Natural killer cell (primary cell): ENCODE results near the gene OLIG3. TPM values are rescaled to one million over a fixed set of nuclear protein-coding genes. Genes with fewer than 3 reads are reported as not detected.

Source experiments
- ATAC-seq, 3 donors: fragments of 150-1000 bp in 2 of 3; fragments of 200-7000 bp in 1 of 3; cut with Tn5 transposase; 1 replicate in 1 of 3; 2 replicates in 2 of 3; pipeline ENCODE4 v1.10.0; 2021; ENCODE audit warnings: mild to moderate bottlenecking in 2 of 3, moderate library complexity in 2 of 3
- DNase-seq, 2 donors: peaks; one replicate each; pipeline versions ENCODE4 v3.0.0 to v3.0.0-alpha.2; 2013 to 2021; ENCODE audit warnings: mixed read lengths in 1 of 2
- H3K27ac ChIP-seq: one replicate; pipeline ENCODE4 v1.5.1; 2013; ENCODE audit warnings: mild to moderate bottlenecking, low read length
- H3K27me3 ChIP-seq: one replicate; pipeline ENCODE4 v1.6.1; 2013; ENCODE audit warnings: low read length; ENCODE audit not compliant: control insufficient read depth, insufficient read depth
- H3K36me3 ChIP-seq: one replicate; pipeline ENCODE4 v1.6.1; 2013; ENCODE audit warnings: low read length; ENCODE audit not compliant: control insufficient read depth, insufficient read depth
- H3K4me1 ChIP-seq: one replicate; pipeline ENCODE4 v1.6.1; 2013; ENCODE audit warnings: low read length; ENCODE audit not compliant: control insufficient read depth, insufficient read depth
- H3K4me3 ChIP-seq: one replicate; pipeline ENCODE4 v1.5.1; 2013; ENCODE audit warnings: low read length
- H3K9me3 ChIP-seq: one replicate; pipeline ENCODE4 v1.6.1; 2013; ENCODE audit warnings: low read length; ENCODE audit not compliant: control insufficient read depth, insufficient read depth
- H3K27ac Mint-ChIP-seq, 2 donors: one replicate each; pipeline ENCODE4 v1.8.0; 2022; ENCODE audit warnings: mild to moderate bottlenecking in 2 of 2, mixed read lengths in 2 of 2, moderate library complexity in 1 of 2
- H3K27me3 Mint-ChIP-seq, 2 donors: one replicate each; pipeline ENCODE4 v1.8.0; 2022; ENCODE audit warnings: low read depth in 2 of 2, mixed read lengths in 2 of 2
- H3K36me3 Mint-ChIP-seq: one replicate; pipeline ENCODE4 v1.8.0; 2022; ENCODE audit warnings: mixed read lengths
- H3K4me1 Mint-ChIP-seq, 2 donors: one replicate each; pipeline ENCODE4 v1.8.0; 2022; ENCODE audit warnings: mixed read lengths in 2 of 2
- H3K4me3 Mint-ChIP-seq: one replicate; pipeline ENCODE4 v1.8.0; 2022; ENCODE audit warnings: mild to moderate bottlenecking, moderate library complexity, mixed read lengths
- H3K9me3 Mint-ChIP-seq, 2 donors: one replicate each; pipeline ENCODE4 v1.8.0; 2022; ENCODE audit warnings: mixed read lengths in 2 of 2
- WGBS: methylation state at CpG from one replicate; pipeline ENCODE4 v1.1.7; 2013; ENCODE audit warnings: missing lambda C conversion rate; ENCODE audit not compliant: insufficient coverage; 5-methylcytosine and 5-hydroxymethylcytosine counted together
- intact Hi-C: fragments of 100-400 bp; cut with micrococcal nuclease; formaldehyde crosslinking; loops from one replicate; pipeline ENCODE4 v1.14.2; 2022
- total RNA-seq, 4 donors: library from RNA; stranded (reverse); fragments of 120-200 nt in 1 of 4; gene quantifications; one replicate each; pipeline versions ENCODE4 v1.2.3 to v1.2.4, GENCODE V29; 2013 to 2022
- TF ChIP-seq, protein P1 (sequence below): fragments of 200-600 bp; IDR thresholded peaks from one replicate; pipeline ENCODE4 v1.8.0; 2022; ENCODE audit warnings: antibody characterized with exemption

Gene OLIG3
- total RNA-seq, 3 donors from 2014 or later (not counting 1 experiment from before 2014, with no cell fraction given), result not detected

DNA sequence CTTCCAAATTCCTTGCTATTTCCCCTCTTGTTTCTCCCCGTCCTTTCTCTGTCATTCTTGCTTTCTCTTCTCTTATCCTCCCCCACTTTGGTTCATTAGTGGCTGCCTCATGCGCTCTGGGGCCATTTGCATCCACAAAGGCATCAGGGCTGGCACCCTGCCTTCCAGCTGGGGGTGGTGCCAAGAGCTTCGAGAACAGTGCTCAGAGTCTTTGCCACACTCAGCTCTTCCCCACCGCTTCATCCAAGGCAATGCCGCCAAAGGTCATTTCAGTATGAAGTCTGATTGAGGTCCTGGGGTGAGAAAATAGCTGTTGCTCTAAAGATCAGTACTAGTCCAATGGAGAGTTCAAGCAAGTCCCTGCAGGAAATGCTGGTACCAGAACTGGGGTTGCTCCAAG is 22.7 kb downstream of the OLIG3 start:
- H3K4me1 Mint-ChIP-seq, result no peaks in the 10 kb centered on the region
- no peak overlapping the region for H3K27ac Mint-ChIP-seq

DNA sequence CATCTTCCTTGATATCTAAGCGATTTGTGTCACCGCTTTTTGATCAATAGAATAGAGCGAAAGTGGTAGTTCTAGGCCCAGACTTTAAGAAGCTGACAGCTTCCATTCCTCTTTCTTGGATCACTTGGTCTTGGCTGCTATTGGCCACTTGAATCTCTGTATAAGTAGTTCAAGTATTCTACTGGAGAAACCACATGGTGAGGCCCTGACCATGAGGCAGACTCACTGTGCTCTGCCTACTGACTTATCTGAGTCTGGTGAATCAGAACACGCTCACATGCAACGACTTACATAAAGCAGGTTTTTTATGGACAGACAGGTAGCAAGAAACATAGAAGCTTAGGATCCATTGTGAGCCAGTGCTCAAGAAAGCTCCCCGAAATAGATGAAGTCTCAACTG is 27.0 kb downstream of the OLIG3 start:
- ATAC-seq (no peak), DNase-seq (no peak)
- Histone ChIP-seq H3K4me1 (no peaks in the 10 kb centered on the region), H3K4me3 (no peak overlapping the region), H3K27ac (no peak overlapping the region), H3K36me3 (no peaks in the 10 kb centered on the region), H3K27me3 (peaks cover 2% of the 10 kb centered on the region), H3K9me3 (no peaks in the 10 kb centered on the region)
- H3K27ac Mint-ChIP-seq, result no peak overlapping the region
- H3K4me3 Mint-ChIP-seq, result no peak overlapping the region
- TF ChIP-seq, protein P1, sequence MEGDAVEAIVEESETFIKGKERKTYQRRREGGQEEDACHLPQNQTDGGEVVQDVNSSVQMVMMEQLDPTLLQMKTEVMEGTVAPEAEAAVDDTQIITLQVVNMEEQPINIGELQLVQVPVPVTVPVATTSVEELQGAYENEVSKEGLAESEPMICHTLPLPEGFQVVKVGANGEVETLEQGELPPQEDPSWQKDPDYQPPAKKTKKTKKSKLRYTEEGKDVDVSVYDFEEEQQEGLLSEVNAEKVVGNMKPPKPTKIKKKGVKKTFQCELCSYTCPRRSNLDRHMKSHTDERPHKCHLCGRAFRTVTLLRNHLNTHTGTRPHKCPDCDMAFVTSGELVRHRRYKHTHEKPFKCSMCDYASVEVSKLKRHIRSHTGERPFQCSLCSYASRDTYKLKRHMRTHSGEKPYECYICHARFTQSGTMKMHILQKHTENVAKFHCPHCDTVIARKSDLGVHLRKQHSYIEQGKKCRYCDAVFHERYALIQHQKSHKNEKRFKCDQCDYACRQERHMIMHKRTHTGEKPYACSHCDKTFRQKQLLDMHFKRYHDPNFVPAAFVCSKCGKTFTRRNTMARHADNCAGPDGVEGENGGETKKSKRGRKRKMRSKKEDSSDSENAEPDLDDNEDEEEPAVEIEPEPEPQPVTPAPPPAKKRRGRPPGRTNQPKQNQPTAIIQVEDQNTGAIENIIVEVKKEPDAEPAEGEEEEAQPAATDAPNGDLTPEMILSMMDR, result no peak
- peaks cover 0 to 7% of the 10 kb centered on the region in 2 donors for H3K4me1 Mint-ChIP-seq
- intact Hi-C loops, result no loop called here
- WGBS, result 94% methylated on average over 6 of the region's 6 CpGs
- no peaks in the 10 kb centered on the region for H3K36me3 Mint-ChIP-seq
- H3K9me3 Mint-ChIP-seq, result no peaks in the 10 kb centered on the region
- peaks cover 16 to 36% of the 10 kb centered on the region in 2 donors for H3K27me3 Mint-ChIP-seq

More for the DNA sequence above, 22.7 kb downstream of the OLIG3 start:
- no peaks in the 10 kb centered on the region for H3K9me3 Mint-ChIP-seq
- peaks cover 2% of the 10 kb centered on the region for H3K27me3 ChIP-seq
- DNase-seq (no peak), ATAC-seq (no peak)
- no peak overlapping the region for H3K4me3 ChIP-seq
- H3K36me3 Mint-ChIP-seq, result no peaks in the 10 kb centered on the region
- TF ChIP-seq, protein P1, result no peak
- peaks cover 24 to 65% of the 10 kb centered on the region in 2 donors for H3K27me3 Mint-ChIP-seq
- H3K9me3 ChIP-seq, result no peaks in the 10 kb centered on the region
- H3K27ac ChIP-seq, result no peak overlapping the region
- intact Hi-C loops, result no loop called here
- no peak overlapping the region for H3K4me3 Mint-ChIP-seq
- H3K4me1 ChIP-seq, result no peaks in the 10 kb centered on the region
- H3K36me3 ChIP-seq, result no peaks in the 10 kb centered on the region
- 87% methylated on average over 5 of the region's 5 CpGs for WGBS

DNA sequence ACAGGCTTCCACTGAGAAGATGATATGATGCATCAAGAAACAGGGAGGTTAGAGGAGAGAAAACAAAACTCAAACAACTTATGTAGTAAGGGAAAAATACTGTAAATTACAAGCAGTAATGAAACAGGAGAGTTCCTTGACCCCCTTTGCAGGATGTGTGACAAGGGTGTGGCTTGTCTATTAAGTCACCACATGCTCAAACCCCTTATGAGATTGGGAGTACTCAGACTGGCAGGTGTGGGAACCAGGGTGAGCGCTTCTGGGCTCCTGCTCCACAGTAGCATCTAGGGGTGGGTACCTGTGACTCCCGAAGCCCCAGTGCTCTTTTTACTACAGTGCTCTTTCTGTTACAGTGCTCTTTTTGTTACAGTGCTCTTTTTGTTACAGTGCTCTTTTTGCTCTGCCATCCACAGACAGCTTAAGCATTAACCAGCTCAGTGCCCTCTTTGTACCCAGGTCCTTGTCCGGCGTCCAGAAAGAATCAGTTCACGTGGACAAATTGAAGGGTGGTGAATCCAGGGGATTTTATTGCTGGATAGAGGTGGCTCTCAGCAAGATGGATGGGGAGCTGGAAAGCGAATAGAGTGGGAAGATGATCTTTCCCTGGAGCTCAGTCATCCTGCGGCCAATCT is 28.7 kb downstream of the OLIG3 start:
- TF ChIP-seq, protein P1, result no peak
- H3K36me3 ChIP-seq, result no peaks in the 10 kb centered on the region
- DNase-seq, result no peak
- H3K27me3 Mint-ChIP-seq, result peaks cover 19 to 27% of the 10 kb centered on the region in 2 donors
- H3K9me3 ChIP-seq, result no peaks in the 10 kb centered on the region
- peaks cover 0 to 7% of the 10 kb centered on the region in 2 donors for H3K4me1 Mint-ChIP-seq
- no peak overlapping the region for H3K4me3 ChIP-seq
- no peak overlapping the region for H3K27ac ChIP-seq
- H3K4me1 ChIP-seq, result no peaks in the 10 kb centered on the region
- 90% methylated on average over 6 of the region's 7 CpGs for WGBS
- no peaks in the 10 kb centered on the region for H3K9me3 Mint-ChIP-seq
- no peak overlapping the region for H3K4me3 Mint-ChIP-seq
- H3K36me3 Mint-ChIP-seq, result no peaks in the 10 kb centered on the region
- no peak for ATAC-seq
- H3K27me3 ChIP-seq, result no peaks in the 10 kb centered on the region
- intact Hi-C loops, result no loop called here
- H3K27ac Mint-ChIP-seq, result no peak overlapping the region
